NB4 (cell line): ENCODE results near the gene RAB27B.
A peak's percentile ranks its signal among the peaks of the same experiment; 100 is the strongest.

Source experiments
- DNase-seq: peaks from one replicate; pipeline ENCODE4 v3.0.0; 2010; ENCODE audit warnings: low read depth
- H3K4me3 ChIP-seq: one replicate; pipeline ENCODE4 v1.5.1; 2011; ENCODE audit warnings: mild to moderate bottlenecking, low read depth, low read length, moderate library complexity
- MAX ChIP-seq: IDR thresholded peaks from 2 replicates; pipeline ENCODE4 v1.6.1; 2011; ENCODE audit warnings: low read depth, low read length
- MYC ChIP-seq: IDR thresholded peaks from 2 replicates; pipeline ENCODE4 v1.6.1; 2011; ENCODE audit warnings: low read depth, low read length
- POLR2A ChIP-seq: IDR thresholded peaks from 2 replicates; pipeline ENCODE4 v1.6.1; 2011; ENCODE audit warnings: mild to moderate bottlenecking; ENCODE audit not compliant: insufficient read length; ENCODE audit errors: extremely low read depth
- TF ChIP-seq, protein P1 (sequence below): IDR thresholded peaks from one replicate; pipeline ENCODE4 v1.5.1; 2012; ENCODE audit warnings: low read depth, low read length

The RAB27B gene

DNA sequence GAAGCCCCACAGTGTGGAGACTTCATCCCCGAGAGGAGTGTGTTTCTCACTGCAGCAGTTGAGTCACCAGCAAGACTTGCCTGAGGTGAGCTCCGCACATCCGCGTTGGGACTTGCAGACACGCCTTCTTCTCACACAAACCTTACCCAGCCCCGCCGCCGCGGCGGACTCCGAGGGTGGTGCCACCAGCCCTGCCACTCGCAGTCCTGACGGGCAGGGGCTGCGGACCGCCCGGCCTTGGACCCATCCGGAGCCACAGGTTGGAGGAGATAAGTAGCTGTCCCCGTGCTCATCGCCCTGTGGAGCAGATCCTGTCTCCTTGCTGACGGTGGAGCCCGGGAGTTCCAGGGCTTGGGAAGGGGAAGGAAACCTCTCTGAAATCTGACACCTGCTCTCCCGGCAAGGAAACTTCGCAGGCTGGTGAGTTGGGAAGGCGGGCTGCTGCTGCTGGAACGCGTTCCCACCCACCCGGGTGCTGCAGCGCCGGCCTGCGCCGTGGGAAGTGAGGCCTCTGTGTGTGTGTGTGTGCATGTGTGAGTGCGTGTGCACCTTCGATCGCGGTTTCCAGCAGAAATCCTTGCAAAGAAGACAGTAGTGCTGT lies at the start of gene RAB27B:
TSS of gene RAB27B (plus strand) at position 197 of the 601 bp plus-strand sequence. CDS start 49,109 bp downstream, outside the sequence.
- TF ChIP-seq MYC (no peak), POLR2A (no peak), MAX (no peak)
- TF ChIP-seq, protein P1, sequence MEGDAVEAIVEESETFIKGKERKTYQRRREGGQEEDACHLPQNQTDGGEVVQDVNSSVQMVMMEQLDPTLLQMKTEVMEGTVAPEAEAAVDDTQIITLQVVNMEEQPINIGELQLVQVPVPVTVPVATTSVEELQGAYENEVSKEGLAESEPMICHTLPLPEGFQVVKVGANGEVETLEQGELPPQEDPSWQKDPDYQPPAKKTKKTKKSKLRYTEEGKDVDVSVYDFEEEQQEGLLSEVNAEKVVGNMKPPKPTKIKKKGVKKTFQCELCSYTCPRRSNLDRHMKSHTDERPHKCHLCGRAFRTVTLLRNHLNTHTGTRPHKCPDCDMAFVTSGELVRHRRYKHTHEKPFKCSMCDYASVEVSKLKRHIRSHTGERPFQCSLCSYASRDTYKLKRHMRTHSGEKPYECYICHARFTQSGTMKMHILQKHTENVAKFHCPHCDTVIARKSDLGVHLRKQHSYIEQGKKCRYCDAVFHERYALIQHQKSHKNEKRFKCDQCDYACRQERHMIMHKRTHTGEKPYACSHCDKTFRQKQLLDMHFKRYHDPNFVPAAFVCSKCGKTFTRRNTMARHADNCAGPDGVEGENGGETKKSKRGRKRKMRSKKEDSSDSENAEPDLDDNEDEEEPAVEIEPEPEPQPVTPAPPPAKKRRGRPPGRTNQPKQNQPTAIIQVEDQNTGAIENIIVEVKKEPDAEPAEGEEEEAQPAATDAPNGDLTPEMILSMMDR = no peak
- peak within 1 kb of the TSS; percentile 64 for H3K4me3 ChIP-seq
- peak; percentile 80 for DNase-seq

GRCh38 chr18:54780285-54780861 lies 47.9 kb upstream of the RAB27B start:
- DNase-seq = no peak
- H3K4me3 ChIP-seq = no peak overlapping the region
- TF ChIP-seq MYC (no peak), POLR2A (no peak), MAX (no peak)
- TF ChIP-seq, protein P1 = no peak

- H3K4me3 ChIP-seq = no peak overlapping the region
- DNase-seq = no peak
- TF ChIP-seq MYC (no peak), POLR2A (no peak), MAX (no peak)
- TF ChIP-seq, protein P1 = no peak
These were observed 47.3 kb upstream of the RAB27B start for GRCh38 chr18:54780970-54781369.

DNA sequence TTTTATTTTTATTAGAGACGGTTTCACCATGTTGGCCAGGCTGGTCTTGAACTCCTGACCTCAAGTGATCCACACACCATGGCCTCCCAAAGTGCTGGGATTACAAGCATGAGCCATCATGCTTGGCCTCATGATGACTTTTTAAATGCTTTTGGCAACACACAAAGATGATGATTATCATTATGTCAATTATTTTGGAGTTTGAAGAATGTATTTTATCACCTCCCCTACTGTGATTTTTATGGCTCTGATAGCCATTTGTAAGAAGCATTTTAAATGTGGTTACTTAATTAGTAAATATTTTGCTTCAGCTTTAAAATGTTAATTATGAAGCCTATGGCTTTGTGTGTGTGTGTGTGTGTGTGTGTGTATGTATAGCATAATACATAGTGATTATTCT lies 45.1 kb upstream of the RAB27B start:
- H3K4me3 ChIP-seq = no peak overlapping the region
- TF ChIP-seq MAX (no peak), MYC (no peak), POLR2A (no peak)
- TF ChIP-seq, protein P1 = no peak
- no peak for DNase-seq

GRCh38 chr18:54786206-54786605 lies 42.1 kb upstream of the RAB27B start:
- TF ChIP-seq MYC (no peak), POLR2A (no peak), MAX (no peak)
- TF ChIP-seq, protein P1 = no peak
- no peak overlapping the region for H3K4me3 ChIP-seq
- no peak for DNase-seq
